B cell (primary cell): ENCODE data around the gene DNMBP. TPM values are rescaled to one million over a fixed set of nuclear protein-coding genes. Genes with fewer than 3 reads are reported as not detected.
A peak's percentile ranks its signal among the peaks of the same experiment; 100 is the strongest.
"Not testable (repeated sequence)": the region's sequence is repeated elsewhere in the genome, so short reads cannot be mapped to it uniquely, and the experiment has no call there.

ENCODE experiments used
- ATAC-seq: fragments of 200-7000 bp; cut with Tn5 transposase; one replicate; pipeline ENCODE4 v1.10.0; 2021; ENCODE audit warnings: low read depth, mild to moderate bottlenecking, moderate number of reproducible peaks, moderate library complexity
- CTCF ChIA-PET: fragments of 350-600 bp; sonication (Branson Sonifier 250); formaldehyde crosslinking; loops from one replicate; lab custom pipeline; 2021; ENCODE audit warnings: antibody characterized with exemption, inconsistent platforms; lab: Charles Lee
- POLR2A ChIA-PET: fragments of 350-600 bp; sonication (Branson Sonifier 250); formaldehyde crosslinking; loops from one replicate; lab custom pipeline; 2021; ENCODE audit warnings: antibody characterized with exemption; lab: Charles Lee
- DNase-seq: peaks from one replicate; pipeline ENCODE4 v3.0.0; 2013
- H2AFZ ChIP-seq: 2 replicates; pipeline ENCODE4 v1.6.1; 2012; ENCODE audit warnings: mild to moderate bottlenecking, low read depth, low read length; ENCODE audit not compliant: insufficient read depth, poor library complexity, severe bottlenecking
- H3K27ac ChIP-seq, 2 donors: 1 replicate in 1 of 2; 2 replicates in 1 of 2; pipeline ENCODE4 v1.5.1; 2012 to 2013; ENCODE audit warnings: low read length in 2 of 2, mild to moderate bottlenecking in 2 of 2, moderate library complexity in 1 of 2
- H3K27me3 ChIP-seq, 4 experiments: fragments of 200-600 bp in 1 of 4; sonication (generic) in 1 of 4; replicated peaks in 1 of 4; 1 replicate in 2 of 4; 2 replicates in 2 of 4; pipeline versions ENCODE4 v1.6.1 to v1.7.0; 2013 to 2016; ENCODE audit warnings: low read length in 3 of 4, mild to moderate bottlenecking in 2 of 4, mixed read lengths in 1 of 4, moderate library complexity in 1 of 4; ENCODE audit not compliant: insufficient read depth in 4 of 4, control insufficient read depth in 3 of 4; ENCODE audit errors: control extremely low read depth in 1 of 4
- H3K36me3 ChIP-seq, 2 experiments: replicated peaks in 1 of 2; 1 replicate in 1 of 2; 2 replicates in 1 of 2; pipeline versions ENCODE4 v1.6.1 to v1.7.1; 2013; ENCODE audit warnings: low read length in 1 of 2; ENCODE audit not compliant: insufficient read depth in 2 of 2, control insufficient read depth in 1 of 2; ENCODE audit errors: control extremely low read depth in 1 of 2, extremely low read depth in 1 of 2
- H3K4me1 ChIP-seq, 2 donors: fragments of 200-600 bp in 1 of 2; sonication (generic) in 1 of 2; 1 replicate in 1 of 2; 2 replicates in 1 of 2; pipeline versions ENCODE4 v1.5.1 to v1.6.1; 2013 to 2017; ENCODE audit warnings: low read length in 2 of 2; ENCODE audit not compliant: control insufficient read depth in 2 of 2, insufficient read depth in 2 of 2
- H3K4me2 ChIP-seq: replicated peaks from 2 replicates; pipeline ENCODE3; 2012; ENCODE audit warnings: mild to moderate bottlenecking, low read depth, low read length; ENCODE audit not compliant: poor library complexity, severe bottlenecking
- H3K4me3 ChIP-seq, 5 experiments: fragments of 200-600 bp in 1 of 5; sonication (generic) in 1 of 5; 1 replicate in 3 of 5; 2 replicates in 2 of 5; pipeline versions ENCODE4 v1.5.1 to v1.7.0; 2011 to 2016; ENCODE audit warnings: low read length in 4 of 5, mild to moderate bottlenecking in 4 of 5, low read depth in 2 of 5, control low read depth in 1 of 5, moderate library complexity in 1 of 5; ENCODE audit not compliant: insufficient read depth in 1 of 5; ENCODE audit errors: control extremely low read depth in 1 of 5, extremely low read depth in 1 of 5
- H3K79me2 ChIP-seq: fragments of 200-600 bp; sonication (generic); one replicate; pipeline ENCODE4 v1.6.0; 2016; ENCODE audit warnings: low read length; ENCODE audit not compliant: control insufficient read depth, insufficient read depth
- H3K9ac ChIP-seq: fragments of 200-600 bp; sonication (generic); 2 replicates; pipeline ENCODE4 v1.6.1; 2017; ENCODE audit warnings: mild to moderate bottlenecking, low read length, moderate library complexity
- H3K9me3 ChIP-seq, 3 donors: one replicate each; pipeline versions ENCODE4 v1.6.1 to v1.7.1; 2013; ENCODE audit warnings: low read length in 2 of 3; ENCODE audit not compliant: control insufficient read depth in 2 of 3, insufficient read depth in 1 of 3; ENCODE audit errors: control extremely low read depth in 1 of 3
- H4K20me1 ChIP-seq: 2 replicates; pipeline ENCODE4 v1.6.0; 2012; ENCODE audit warnings: mild to moderate bottlenecking, low read length; ENCODE audit not compliant: insufficient read depth, control insufficient read depth, poor library complexity, severe bottlenecking
- H3K27ac Mint-ChIP-seq: one replicate; pipeline ENCODE4 v1.8.0; 2021; ENCODE audit warnings: mixed read lengths
- H3K27me3 Mint-ChIP-seq: one replicate; pipeline ENCODE4 v1.8.0; 2021; ENCODE audit warnings: mixed read lengths
- H3K4me1 Mint-ChIP-seq: one replicate; pipeline ENCODE4 v1.8.0; 2021; ENCODE audit warnings: mixed read lengths
- H3K4me3 Mint-ChIP-seq: one replicate; pipeline ENCODE4 v1.8.0; 2021; ENCODE audit warnings: mixed read lengths
- H3K9me3 Mint-ChIP-seq: one replicate; pipeline ENCODE4 v1.8.0; 2022; ENCODE audit warnings: mixed read lengths; ENCODE audit not compliant: insufficient read depth
- CTCF ChIP-seq: fragments of 200-600 bp; IDR thresholded peaks from one replicate; pipeline ENCODE4 v1.8.0; 2022; ENCODE audit warnings: antibody characterized with exemption, mild to moderate bottlenecking
- EZH2 ChIP-seq: IDR thresholded peaks from 2 replicates; pipeline ENCODE4 v1.6.1; 2012; ENCODE audit warnings: borderline replicate concordance, low read depth, mild to moderate bottlenecking, moderate library complexity, low read length; ENCODE audit not compliant: insufficient read depth, poor library complexity, severe bottlenecking
- WGBS: methylation state at CpG from one replicate; pipeline ENCODE4 v1.1.5; 2013; ENCODE audit warnings: missing lambda C conversion rate; ENCODE audit not compliant: insufficient coverage; 5-methylcytosine and 5-hydroxymethylcytosine counted together
- intact Hi-C: fragments of 100-400 bp; cut with micrococcal nuclease; formaldehyde crosslinking; loops from one replicate; pipeline ENCODE4 v1.10.0; 2022
- polyA plus RNA-seq: library from polyadenylated mRNA; depleted of rRNA; stranded (reverse); fragments of >200 nt; gene quantifications from 2 replicates; pipeline ENCODE4 v1.2.3, GENCODE V29; 2012
- total RNA-seq, 2 donors: library from RNA; stranded (reverse); fragments of 120-200 nt in 1 of 2; gene quantifications; 1 replicate in 1 of 2; 2 replicates in 1 of 2; pipeline versions ENCODE4 v1.2.3 to v1.2.4, GENCODE V29; 2013 to 2022

Gene DNMBP
- total and polyA plus RNA-seq, 2 donors (not counting 1 experiment from before 2014, with no cell fraction given): 12.8 to 22.6 TPM

GRCh38 chr10:99993701-99994689 lies 15.8 kb downstream of the DNMBP start:
- CTCF ChIA-PET: interaction anchor here (0.6 to 6.2 kb wide), 8 partner anchors 8 to 1047 kb away, joined by 3 to 75 read pairs (median 5); partner anchors contain the start of gene DNMBP
- intact Hi-C loops: loop anchor here (1.0 to 2.0 kb wide), 2 partner anchors 15 kb away; partner anchors contain the start of gene DNMBP

GRCh38 chr10:99985637-99986036 lies 24.1 kb downstream of the DNMBP start:
- CTCF ChIA-PET: interaction anchor here (0.6 to 3.9 kb wide), 3 partner anchors 9 to 1394 kb away, joined by 3 to 15 read pairs (median 4); partner anchors contain the start of gene DNMBP

More at GRCh38 chr10:99993701-99994689, 15.8 kb downstream of the DNMBP start:
- peak; percentile 94 for ATAC-seq
- no peaks in the 10 kb centered on the region for H3K9me3 Mint-ChIP-seq
- POLR2A ChIA-PET: no interaction called here
- Histone ChIP-seq H3K9ac (peak overlapping the region; percentile 28), H3K9me3 (peaks cover 0 to 4% (median 0%) of the 10 kb centered on the region in 3 donors), H4K20me1 (no peaks in the 10 kb centered on the region), H3K27me3 (no peaks in the 10 kb centered on the region), H3K4me3 (peak overlapping the region in 3 of 5 experiments; percentile 12 to 38 (median 15)), H3K4me2 (peak overlapping the region; percentile 58), H3K27ac (peak overlapping the region; percentile 77 to 91), H3K79me2 (peaks cover 89% of the 10 kb centered on the region), H2AFZ (no peak overlapping the region), H3K4me1 (peaks cover 26 to 29% of the 10 kb centered on the region in 2 donors), H3K36me3 (no peaks in the 10 kb centered on the region)
- H3K27me3 Mint-ChIP-seq: no peaks in the 10 kb centered on the region
- peaks cover 44% of the 10 kb centered on the region for H3K4me1 Mint-ChIP-seq
- DNase-seq: peak; percentile 91
- peak overlapping the region; percentile 84 for H3K4me3 Mint-ChIP-seq
- 45% methylated on average over 2 of the region's 8 CpGs for WGBS
- TF ChIP-seq EZH2 (no peak), CTCF (no peak)
- peak overlapping the region; percentile 93 for H3K27ac Mint-ChIP-seq

More at GRCh38 chr10:99985637-99986036, 24.1 kb downstream of the DNMBP start:
- H3K9me3 Mint-ChIP-seq, H3K27me3 ChIP-seq, H3K4me3 ChIP-seq, DNase-seq, H3K27me3 Mint-ChIP-seq, H3K36me3 ChIP-seq, H3K4me2 ChIP-seq, H4K20me1 ChIP-seq, H2AFZ ChIP-seq, POLR2A ChIA-PET, H3K9me3 ChIP-seq, H3K4me3 Mint-ChIP-seq, ATAC-seq, H3K9ac ChIP-seq, intact Hi-C loops: not testable (repeated sequence)
- peak overlapping the region in 1 of 2 donors; percentile 68 for H3K27ac ChIP-seq
- WGBS: no CpG with 5 or more reads among the region's 5 CpGs
- peaks cover 75% of the 10 kb centered on the region for H3K79me2 ChIP-seq
- peak overlapping the region; percentile 41 for H3K27ac Mint-ChIP-seq
- H3K4me1 ChIP-seq: peaks cover 31 to 38% of the 10 kb centered on the region in 2 donors
- H3K4me1 Mint-ChIP-seq: peaks cover 40% of the 10 kb centered on the region
